ENCODE measurements around the gene VCAN.

- TF ChIP-seq POLR2A (IDR thresholded peaks at IDR 0.05; ENCODE audit: low read length) (no peak), GATA1 (IDR thresholded peaks at IDR 0.05; ENCODE audit: low read depth, low read length) (no peak)
Measured at GRCh38 chr5:83450183-83450966, 21.2 kb upstream of the VCAN start.

Measured in erythroblast (primary cell).